PC-9 (cell line): ENCODE results near the gene ABCA4.

Source experiments
- EZH2 ChIP-seq: fragments of 200-600 bp; sonication (generic); IDR thresholded peaks from 2 replicates; pipeline ENCODE4 v1.8.0; 2017; ENCODE audit warnings: antibody characterized with exemption, low read depth
- TF ChIP-seq, protein P1 (sequence below): fragments of 200-600 bp; sonication (generic); conservative IDR thresholded peaks from 2 replicates; pipeline ENCODE4 v1.6.1; 2017; ENCODE audit warnings: mixed run types, antibody characterized with exemption, mild to moderate bottlenecking, moderate library complexity

DNA sequence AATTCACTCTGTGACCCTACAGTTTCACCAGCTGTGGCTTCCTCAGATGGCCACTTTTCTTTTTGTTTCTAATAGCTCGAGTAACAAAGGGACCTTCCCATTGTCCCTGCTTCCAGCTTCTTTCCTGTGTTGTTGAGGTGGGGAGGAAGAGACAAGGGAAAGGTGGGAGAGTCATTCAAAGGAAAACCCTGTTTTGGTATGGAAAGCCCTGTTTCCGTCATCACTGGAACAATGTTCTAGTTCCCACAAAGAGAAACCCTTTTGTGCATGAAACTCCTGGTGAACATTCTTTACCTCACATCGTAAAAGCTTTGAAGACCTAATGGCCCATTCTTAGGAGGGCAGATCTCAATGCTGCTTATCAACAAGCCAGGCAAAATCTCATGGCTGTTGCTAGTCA is 62.2 kb downstream of the ABCA4 start:
- TF ChIP-seq, protein P1, sequence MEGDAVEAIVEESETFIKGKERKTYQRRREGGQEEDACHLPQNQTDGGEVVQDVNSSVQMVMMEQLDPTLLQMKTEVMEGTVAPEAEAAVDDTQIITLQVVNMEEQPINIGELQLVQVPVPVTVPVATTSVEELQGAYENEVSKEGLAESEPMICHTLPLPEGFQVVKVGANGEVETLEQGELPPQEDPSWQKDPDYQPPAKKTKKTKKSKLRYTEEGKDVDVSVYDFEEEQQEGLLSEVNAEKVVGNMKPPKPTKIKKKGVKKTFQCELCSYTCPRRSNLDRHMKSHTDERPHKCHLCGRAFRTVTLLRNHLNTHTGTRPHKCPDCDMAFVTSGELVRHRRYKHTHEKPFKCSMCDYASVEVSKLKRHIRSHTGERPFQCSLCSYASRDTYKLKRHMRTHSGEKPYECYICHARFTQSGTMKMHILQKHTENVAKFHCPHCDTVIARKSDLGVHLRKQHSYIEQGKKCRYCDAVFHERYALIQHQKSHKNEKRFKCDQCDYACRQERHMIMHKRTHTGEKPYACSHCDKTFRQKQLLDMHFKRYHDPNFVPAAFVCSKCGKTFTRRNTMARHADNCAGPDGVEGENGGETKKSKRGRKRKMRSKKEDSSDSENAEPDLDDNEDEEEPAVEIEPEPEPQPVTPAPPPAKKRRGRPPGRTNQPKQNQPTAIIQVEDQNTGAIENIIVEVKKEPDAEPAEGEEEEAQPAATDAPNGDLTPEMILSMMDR, result no peak
- no peak for TF ChIP-seq EZH2
